Cardiac septum (tissue), 1 donor: ENCODE results near the gene PHF23. TPM values are rescaled to one million over a fixed set of nuclear protein-coding genes. Genes with fewer than 3 reads are reported as not detected.
A peak's percentile ranks its signal among the peaks of the same experiment; 100 is the strongest.

Source experiments
- DNase-seq: peaks from one replicate; pipeline ENCODE4 v3.0.0-alpha.2; 2020; ENCODE audit warnings: low spot score
- intact Hi-C: fragments of 100-400 bp; cut with DNase I; formaldehyde crosslinking; loops from one replicate; pipeline ENCODE4 v1.14.0; 2022
- total RNA-seq: library from RNA; stranded (reverse); fragmentation: NEBNext Ultra II Directional; extraction: Animal tissue kit (Norgen Biotek cat#: 25700); gene quantifications from one replicate; pipeline ENCODE4 v1.2.1, GENCODE V29; 2021
- donor health status: DM: no; HTN: no; CAD: no.

PHF23 gene
- total RNA-seq, 1 donor from 2014 or later = 20.5 TPM

DNA sequence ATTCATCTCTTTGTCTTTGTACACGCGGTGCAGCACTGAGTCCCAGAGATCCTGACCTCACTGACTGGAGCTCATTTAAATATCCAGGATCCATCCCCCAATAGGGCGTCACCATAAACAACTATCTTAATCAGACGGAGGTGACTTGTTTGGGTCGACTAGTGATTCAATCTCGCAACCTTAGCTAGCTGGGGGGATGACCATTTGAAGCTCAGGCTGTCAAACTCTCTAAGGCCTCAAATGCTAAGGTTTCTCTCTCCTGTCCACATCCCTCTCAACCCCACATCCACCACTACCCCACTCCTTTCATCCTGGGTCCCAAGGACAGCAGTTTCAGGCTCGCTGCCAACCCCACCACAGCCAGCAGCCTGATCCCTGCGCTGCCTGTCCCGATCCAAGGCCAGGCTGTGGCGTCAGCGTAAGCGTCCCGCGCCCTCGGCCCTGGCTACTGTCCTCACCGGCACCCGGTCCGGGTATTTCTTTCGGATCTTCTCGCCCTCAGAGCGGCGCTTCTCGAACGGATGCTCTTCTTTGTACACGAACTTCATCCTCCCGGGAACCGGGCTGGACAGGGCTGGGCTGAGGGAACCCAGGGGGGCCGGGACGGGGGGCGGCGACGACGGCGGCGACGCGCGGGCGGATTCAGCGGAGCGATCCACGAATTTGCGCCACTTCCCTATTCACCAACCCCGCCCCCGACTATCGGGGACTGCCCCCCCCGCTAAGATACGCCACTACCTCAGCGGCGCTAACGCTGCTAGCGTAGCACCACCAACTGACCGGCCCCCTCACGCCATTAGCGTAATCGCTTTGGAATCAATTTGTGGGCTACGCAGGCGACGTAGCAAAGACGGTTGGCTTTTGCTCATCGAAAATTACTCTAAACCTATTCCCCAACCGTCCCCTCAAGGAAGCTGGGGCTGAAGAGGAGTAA is 2.8 kb upstream of the PHF23 start, which contains the start of gene GABARAP:
GABARAP (minus strand) TSS at position 667 of the 934 bp plus-strand sequence; CDS start at position 548, 119 bp downstream.
- peak; percentile 98 for DNase-seq
- intact Hi-C loops = no loop called here

DNA sequence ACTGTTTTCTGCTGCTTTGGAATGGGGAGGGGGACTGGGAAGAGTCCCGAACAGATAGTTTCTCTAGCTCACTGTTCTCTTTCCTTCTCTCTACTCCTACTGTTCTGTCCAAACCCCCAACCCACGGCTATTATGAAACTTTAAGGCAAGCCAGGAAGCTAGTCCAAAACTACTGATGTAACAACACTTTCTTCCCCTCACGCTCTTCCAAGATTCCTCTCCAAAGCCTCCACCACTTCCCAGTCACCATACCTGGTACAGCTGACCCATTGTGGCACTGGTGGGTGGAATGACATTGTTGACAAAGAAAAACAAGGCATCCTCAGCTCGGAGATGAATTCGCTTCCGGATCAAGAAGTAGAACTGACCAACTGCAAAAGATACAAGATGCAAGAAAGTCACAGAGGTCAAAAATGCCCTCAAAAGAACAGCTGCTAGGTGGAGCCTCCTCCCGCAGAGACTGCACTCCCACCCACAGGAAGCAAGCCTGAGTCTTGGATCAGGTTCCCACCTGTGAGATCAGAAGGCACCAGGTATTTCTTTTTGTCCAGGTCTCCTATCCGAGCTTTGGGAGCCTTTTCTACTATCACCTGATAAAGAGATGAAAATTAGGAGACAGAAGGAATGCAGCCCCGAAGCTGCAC is 2.0 kb upstream of the PHF23 start:
- intact Hi-C loops = no loop called here
- no peak for DNase-seq

DNA sequence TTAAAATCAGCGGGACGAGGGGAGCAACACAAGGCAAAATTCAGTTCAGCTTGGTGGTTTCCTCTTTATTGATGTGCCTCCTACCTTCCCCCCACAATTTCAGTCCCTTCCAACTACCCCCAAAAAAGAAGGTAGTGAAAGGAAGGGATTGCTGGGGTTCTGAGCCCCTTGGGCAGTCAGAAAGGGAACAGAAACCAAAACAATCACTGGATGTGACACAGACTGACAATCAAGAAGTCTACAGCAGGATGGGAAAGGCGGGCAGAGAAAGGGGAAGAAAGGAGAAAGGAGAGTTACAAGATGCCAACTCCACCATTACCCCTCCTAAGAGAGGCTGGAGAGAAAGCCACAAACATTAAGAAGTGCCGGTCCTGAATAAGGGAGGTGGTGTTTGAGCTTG is 1.1 kb upstream of the PHF23 start:
- DNase-seq = no peak
- intact Hi-C loops = no loop called here

DNA sequence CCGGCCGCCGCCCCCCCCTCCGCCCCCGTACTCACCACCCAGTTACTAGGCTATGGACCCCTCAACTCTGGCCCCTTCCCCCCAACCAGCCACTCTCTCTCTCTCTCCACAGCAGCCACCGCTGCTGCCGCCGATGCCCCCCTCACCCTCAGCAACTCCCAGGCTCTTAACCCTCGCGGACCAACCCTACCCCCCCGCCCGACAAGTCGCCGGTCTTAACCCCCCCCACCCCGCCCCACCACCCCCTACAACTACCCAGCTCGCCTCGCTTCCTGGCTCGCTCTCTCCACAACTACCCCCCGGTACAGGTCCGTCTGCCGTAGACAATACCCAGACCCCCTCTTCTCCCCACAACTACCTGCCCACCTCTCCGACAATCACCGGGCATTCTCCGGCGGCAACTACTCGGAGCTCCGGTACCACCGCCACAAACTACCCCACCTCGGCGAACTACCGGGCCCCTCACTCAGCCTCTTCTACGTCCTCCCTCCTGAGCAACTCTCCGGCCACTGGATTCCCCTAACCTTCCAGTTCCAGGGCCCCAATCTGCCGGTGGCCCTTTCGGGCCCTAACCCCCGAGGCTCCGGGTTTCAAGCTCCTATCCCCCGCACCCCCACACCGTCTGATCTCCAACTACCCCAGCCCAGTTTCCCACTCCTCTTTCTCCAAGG is 702 bp downstream of the PHF23 start:
- no peak for DNase-seq
- intact Hi-C loops = loop anchor here (1.0 to 5.0 kb wide), 4 partner anchors 14 to 319 kb away; partner anchors contain the start of genes EIF5A, ELP5 and TNFSF13

DNA sequence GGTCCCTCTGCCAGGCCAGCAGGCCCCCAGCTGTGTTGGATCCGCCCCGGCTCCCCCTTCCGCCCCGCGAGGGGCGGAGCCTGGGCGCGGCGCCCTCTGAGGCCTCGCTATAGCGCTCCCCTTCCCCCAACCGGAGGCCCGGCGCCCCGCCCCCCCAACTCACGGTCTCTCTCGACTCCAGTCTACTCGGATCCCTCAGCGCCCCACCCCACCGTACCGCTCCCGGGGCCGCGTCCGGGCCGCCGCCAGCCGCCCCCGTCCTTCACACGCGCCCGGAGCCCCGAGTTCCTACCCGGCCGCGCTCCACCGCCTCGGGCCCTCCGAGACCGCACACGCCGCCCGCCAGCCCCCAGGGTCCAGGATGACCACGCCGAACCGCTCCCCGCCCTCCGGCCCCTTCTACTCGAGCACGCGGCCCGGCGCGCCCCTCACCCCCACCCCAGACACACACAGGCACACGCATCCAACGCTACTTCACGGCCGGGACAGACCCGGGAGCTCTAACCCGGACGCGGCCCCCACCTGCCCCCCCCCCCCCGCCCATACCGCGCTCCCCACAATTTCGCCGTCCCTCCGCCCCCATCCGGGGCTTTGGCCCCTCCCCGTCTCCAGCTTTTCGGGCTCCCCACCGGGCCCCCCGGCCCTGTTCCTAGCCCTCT is 1.4 kb downstream of the PHF23 start:
- intact Hi-C loops = loop anchor here (2.0 to 5.0 kb wide), 3 partner anchors 17 to 319 kb away; partner anchors contain the start of genes EIF5A and TNFSF13
- DNase-seq = peak; percentile 91

DNA sequence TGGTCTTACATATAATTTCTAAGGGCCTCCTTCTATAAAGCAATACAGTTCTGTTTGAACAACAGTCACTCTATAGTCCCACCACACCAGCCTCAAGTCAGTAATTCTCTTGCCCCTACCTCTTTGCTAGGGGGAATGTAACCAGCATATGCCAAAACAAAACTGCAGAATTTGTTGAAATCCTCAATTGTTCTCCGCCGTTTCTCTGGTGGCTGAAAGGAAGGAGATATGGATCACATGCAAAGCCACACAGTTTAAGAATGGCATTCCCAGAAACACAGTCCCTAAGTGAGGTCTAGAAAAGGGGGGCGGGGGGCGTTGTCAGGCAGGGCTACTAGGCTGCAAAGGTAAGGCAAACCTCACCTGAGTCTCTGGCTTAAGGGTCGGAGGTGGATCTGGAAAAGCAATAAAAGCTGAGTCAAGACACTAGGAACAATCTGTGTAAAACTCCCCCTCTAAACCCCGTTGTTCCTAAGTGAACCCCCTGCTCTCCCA is 1.9 kb downstream of the PHF23 start:
- intact Hi-C loops = loop anchor here (5.0 kb wide), 2 partner anchors 70 to 320 kb away; partner anchors contain the start of genes EIF5A and TNFSF13
- no peak for DNase-seq

DNA sequence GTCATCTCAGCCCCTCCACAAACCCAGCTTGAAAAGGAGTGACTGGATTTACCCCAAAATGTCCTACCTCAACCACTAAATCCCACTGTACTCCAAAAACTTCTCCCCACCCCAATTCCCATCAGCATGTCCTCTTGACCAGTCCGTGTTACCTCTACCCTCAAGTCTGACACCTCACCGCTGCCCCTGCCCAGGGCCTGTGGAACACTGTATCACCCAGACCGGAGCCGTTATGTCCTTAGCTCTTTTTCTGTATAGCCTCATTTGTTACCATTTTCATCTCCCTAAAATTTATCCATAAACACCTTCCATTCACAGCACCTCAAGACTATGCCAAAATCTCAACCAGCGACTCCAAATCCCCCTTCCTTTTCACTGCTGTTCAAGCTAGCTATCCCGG is 2.4 kb downstream of the PHF23 start:
- intact Hi-C loops = loop anchor here (5.0 kb wide), 2 partner anchors 70 to 320 kb away; partner anchors contain the start of genes EIF5A and TNFSF13
- no peak for DNase-seq

DNA sequence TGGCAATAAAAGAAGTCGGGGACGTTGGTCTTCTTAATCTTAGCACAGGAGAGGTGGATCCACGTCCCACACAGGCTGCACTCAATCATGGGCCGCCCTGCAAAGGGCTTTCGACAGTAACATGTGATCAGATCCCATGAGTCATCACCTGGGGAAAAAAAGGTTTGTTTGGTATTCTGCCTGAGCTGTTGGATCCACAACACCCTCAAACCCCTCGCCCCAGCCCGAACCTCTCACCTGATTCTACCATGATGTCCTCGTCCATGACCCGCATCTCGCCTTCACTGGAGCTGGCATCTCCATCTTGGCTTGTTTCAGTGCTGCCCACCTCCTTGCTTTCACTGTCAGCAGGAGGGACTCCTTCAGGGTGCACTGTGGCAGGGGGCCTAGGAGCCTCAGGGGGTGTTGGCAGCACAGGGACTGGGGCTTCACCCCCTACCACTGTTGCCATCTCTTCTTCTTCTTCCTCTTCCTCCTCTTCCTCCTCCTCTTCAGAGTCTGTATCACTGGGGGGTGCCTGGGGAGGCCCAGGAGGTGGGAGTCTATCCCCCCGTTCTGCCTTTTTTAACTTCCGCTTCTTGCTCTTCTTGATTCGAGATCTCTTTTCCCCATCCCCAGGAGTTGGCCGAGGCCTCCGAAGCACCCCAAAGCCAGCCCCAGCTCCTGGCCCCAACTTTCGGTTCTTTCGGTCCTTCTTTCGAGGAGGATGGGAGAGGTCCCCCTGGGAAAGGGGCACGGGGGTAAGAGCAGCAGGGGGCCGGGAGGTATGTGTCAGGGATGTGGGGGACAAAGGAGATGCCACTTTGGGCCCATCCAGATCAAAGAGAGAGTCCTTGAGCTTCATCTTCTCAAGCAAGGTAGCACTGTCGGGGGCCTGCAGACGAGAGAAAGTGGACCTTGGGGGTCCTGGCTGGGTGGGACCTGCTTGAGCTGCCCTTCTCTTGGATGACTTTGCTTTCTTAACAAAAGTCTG is 3.3 kb downstream of the PHF23 start:
- no peak for DNase-seq
- intact Hi-C loops = loop anchor here (5.0 kb wide), 2 partner anchors 71 to 321 kb away; partner anchors contain the start of genes EIF5A and TNFSF13

DNA sequence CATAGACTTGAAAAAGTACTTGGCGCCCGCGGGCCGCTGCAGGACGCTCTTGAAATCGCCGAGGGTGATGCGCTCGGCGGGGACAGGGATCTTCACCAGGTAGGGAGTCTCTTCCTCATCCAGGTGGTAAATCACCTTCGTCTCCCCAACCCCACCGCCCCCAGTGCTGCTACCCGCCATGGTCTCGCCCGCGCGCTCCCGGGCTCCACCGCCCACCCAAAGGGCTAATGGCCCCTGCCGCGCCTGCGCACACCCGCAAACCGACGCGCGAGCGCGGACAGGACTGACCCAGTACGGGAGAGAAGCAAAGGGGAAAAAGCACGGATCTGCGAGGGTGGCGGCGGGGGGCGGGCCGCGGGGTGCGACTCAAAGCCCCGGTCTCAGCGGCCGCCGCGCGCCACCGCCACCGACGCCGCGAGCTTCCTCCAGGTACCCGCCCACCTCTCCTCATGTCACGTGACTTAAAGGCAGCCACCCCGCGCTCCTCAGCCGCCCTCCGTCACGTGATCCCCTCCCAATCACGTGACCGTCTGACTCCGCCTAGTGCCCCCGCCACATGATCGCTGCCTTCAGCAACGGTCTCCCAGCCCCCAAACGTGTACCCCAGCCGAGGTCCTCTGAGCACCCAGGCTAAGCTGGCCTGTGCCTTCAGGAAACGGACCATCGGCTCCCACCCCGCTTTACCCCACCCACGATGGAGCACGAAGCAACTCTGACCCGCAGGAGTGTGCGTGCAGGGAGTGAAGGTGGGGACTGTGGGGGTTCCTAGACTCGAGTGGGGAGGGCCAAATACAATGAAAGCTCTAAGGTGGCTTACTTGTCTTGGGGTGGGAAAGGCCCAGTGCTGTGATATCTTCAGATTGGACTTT is 4.9 kb downstream of the PHF23 start, which contains the start of gene DVL2:
DVL2 (minus strand) TSS at position 435 of the 869 bp plus-strand sequence; CDS start at position 180, 255 bp downstream.
- intact Hi-C loops = no loop called here
- DNase-seq = peak; percentile 98

DNA sequence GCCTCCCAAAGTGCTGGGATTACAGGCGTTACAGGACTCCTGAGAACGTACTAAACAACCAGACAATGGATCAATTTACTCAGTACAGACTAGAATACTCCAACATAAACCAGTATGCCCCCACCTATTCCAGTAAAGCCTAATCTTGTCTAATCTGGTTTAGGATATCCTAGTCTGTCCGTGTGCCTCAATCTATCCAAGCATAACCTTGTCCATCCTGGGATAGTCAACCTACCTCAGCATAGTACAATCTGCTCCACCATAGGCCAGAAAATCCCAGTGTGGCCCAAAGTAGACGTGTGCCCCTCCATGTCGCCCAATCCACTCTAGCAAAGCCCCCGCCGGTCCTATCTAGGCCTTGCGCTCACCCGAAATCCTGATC is 5.6 kb downstream of the PHF23 start:
- no peak for DNase-seq
- intact Hi-C loops = no loop called here

DNA sequence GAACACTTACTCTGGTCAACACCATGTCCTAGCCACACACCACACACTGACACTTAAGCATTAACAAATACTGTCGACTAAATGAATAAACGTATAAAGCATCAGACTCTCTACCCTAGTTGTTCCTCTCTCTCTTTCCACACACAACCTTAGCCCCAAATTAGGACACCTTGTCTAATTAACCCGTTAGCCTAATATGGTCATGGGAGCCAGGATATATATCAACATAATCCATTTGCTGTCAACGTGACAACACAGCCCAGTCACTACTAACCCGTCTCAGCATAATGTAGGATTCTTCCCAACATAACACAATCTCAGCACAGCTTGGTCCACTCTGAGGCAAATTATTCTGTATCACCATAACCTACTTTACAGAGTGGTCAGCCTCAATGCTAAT is 7.1 kb downstream of the PHF23 start:
- DNase-seq = no peak
- intact Hi-C loops = no loop called here

DNA sequence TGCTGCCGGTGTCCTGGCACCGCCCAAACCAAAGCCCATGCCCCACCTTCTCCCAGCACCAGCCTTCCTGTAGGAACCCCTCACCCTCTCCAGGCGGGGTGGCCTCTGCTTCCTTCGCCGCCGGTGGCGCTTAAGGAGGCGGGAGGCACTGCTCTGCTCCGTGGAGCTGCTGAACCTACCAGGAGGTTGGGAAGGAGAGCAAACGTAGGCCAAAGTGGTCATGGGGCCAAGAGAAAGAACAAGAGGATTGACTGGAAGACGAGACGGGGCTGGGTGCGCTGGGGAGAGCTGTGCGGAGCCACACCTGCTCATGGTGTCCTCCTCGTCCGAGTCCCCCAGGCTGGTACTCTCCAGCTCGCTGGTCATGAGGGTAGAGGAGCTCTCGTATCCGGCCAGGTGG is 9.8 kb downstream of the PHF23 start:
- intact Hi-C loops = no loop called here
- no peak for DNase-seq

DNA sequence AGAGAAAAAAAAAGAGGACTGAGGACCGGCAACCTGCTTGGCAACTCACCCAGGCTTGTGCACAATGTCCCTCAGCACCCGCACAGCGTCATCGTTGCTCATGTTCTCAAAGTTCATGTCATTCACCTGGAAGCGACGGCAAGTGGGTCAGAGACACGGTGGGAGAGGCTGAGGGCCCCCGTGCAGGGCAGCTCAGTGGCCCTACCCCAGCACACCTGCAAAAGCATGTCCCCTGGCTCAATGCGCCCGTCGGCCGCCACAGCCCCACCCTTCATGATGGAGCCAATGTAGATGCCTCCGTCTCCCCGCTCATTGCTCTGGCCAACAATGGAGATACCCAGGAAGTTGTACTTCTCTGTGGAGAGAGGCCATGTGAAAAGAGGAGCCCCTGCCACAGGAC is 10.3 kb downstream of the PHF23 start:
- DNase-seq = no peak
- intact Hi-C loops = no loop called here

DNA sequence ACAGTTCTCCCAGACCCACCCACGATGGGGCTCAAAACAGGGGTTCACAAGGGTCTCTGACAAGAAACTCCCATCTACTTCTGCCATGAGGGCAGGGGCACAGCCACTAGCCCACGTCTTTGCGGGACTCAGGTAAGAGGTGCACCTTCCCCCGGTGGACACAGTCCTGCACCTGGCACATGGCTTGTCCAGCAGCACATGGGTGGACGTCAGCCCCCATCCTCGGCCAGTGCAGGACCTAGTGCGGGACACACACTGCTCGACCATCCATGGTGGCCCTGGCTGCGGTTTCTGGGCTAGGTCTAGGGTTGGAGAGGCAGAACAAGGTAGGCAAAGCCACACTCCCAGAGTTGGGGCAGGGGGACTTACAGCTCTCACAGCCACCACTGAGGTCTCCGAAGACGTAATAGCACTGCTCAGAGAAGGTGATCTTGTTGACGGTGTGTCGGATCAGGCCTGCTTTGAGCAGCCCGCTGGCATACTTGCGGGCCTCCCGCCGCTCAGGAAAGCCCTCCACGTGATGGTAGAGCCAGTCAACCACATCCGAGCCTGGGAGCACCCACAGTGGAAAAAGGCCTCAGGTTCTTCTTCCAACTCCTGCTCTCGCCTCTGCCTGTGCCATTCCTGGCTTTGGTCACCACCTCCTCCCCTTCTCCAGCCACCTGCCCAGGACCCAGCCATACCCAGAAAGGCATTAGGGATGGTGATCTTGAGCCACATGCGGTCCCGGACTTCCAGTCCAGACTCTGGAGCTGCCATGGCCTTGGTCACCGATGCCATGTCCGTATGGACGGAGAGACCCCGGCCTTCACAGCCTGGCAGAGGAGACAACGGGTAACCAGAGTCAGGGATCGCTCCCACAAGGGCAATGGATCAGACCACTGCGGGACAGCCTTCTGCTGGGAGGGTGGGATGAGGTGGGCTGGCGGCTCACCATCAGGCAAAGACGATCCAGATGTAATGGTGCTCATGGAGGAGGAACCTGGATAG is 12.2 kb downstream of the PHF23 start:
- no peak for DNase-seq
- intact Hi-C loops = no loop called here

DNA sequence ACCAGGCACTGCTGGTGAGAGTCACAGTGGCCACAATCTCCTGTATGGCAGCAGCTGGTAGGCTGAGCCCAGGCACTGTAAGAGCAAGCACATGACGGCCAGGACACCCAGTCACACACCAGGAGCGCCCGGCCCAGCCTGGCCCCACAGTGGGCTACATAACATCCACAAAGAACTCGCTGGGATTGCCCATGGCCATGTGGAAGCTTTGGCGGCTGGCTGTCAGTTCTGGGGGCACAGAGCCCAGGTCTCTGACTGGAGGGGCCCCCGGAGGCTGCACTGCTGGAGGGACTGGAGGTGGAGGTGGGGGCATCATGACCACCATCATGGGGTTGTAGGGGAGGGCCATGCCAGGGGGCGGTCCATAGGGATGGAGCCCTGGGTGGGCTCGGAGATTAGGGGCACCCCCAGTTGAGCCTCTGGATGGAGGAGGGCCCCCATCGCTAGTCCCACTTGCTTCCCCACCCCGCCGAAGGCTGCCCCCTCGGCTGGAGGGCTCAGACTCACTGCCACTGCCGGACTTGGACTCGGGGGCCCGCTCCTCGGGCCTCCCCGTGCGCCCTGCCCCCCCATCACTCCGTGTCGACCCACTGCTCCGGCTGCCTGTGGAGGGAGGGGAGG is 13.4 kb downstream of the PHF23 start:
- no peak for DNase-seq

More for the DNA sequence above, 13.4 kb downstream of the PHF23 start:
- intact Hi-C loops = no loop called here
